Kidney epithelial cell (primary cell): ENCODE measurements around the gene ATP11A. TPM values are rescaled to one million over a fixed set of nuclear protein-coding genes. Genes with fewer than 3 reads are reported as not detected.

Experiments
- DNase-seq: peaks from one replicate; pipeline ENCODE4 v3.0.0-alpha.2; 2010; ENCODE audit warnings: low read depth
- H3K27me3 ChIP-seq: 2 replicates; pipeline ENCODE4 v1.6.0; 2011; ENCODE audit warnings: low read length; ENCODE audit not compliant: control insufficient read depth, insufficient read depth
- H3K36me3 ChIP-seq: 2 replicates; pipeline ENCODE4 v1.5.1; 2011; ENCODE audit warnings: low read length; ENCODE audit not compliant: control insufficient read depth, insufficient read depth
- H3K4me3 ChIP-seq: 2 replicates; pipeline ENCODE4 v1.5.1; 2011; ENCODE audit warnings: low read depth, mild to moderate bottlenecking, control low read depth, low read length
- CTCF ChIP-seq: IDR thresholded peaks from 2 replicates; pipeline ENCODE4 v1.5.1; 2011; ENCODE audit warnings: mild to moderate bottlenecking, moderate library complexity, low read length, control low read depth, inconsistent platforms; ENCODE audit not compliant: insufficient read depth, poor library complexity, severe bottlenecking
- total RNA-seq: library from RNA; depleted of rRNA; stranded (reverse); fragments of >200 nt; gene quantifications from 2 replicates; pipeline ENCODE4 v1.2.3, GENCODE V29; 2015

Gene ATP11A
- total RNA-seq, 1 donor from 2014 or later, result 31.5 TPM

- H3K4me3 ChIP-seq, result no peak overlapping the region
- H3K27me3 ChIP-seq, result no peaks in the 10 kb centered on the region
- DNase-seq, result no peak
- H3K36me3 ChIP-seq, result no peaks in the 10 kb centered on the region
- no peak for TF ChIP-seq CTCF
Observed at GRCh38 chr13:112791663-112792440, 102.0 kb downstream of the ATP11A start.

DNA sequence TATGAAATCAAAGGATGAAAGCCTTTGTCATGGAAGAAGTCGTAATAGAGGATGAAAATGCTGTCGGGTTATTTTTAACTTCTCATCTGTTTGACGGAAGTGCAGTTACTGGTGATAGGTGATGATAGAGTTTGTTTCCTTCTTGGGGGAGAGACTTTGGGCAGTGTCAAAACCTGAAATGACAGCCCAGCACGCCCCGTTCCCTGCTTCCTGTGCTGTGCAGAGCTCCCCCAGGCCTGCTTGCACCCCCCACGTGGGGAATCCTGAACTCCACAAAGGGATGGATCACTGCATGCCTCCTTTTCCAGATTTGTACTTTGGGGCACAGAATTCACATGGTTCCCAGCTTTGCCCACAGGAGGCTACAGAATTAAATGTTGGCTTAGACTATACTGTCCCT is 102.7 kb downstream of the ATP11A start:
- no peak for DNase-seq
- Histone ChIP-seq H3K4me3 (no peak overlapping the region), H3K27me3 (no peaks in the 10 kb centered on the region), H3K36me3 (no peaks in the 10 kb centered on the region)
- no peak for TF ChIP-seq CTCF

DNA sequence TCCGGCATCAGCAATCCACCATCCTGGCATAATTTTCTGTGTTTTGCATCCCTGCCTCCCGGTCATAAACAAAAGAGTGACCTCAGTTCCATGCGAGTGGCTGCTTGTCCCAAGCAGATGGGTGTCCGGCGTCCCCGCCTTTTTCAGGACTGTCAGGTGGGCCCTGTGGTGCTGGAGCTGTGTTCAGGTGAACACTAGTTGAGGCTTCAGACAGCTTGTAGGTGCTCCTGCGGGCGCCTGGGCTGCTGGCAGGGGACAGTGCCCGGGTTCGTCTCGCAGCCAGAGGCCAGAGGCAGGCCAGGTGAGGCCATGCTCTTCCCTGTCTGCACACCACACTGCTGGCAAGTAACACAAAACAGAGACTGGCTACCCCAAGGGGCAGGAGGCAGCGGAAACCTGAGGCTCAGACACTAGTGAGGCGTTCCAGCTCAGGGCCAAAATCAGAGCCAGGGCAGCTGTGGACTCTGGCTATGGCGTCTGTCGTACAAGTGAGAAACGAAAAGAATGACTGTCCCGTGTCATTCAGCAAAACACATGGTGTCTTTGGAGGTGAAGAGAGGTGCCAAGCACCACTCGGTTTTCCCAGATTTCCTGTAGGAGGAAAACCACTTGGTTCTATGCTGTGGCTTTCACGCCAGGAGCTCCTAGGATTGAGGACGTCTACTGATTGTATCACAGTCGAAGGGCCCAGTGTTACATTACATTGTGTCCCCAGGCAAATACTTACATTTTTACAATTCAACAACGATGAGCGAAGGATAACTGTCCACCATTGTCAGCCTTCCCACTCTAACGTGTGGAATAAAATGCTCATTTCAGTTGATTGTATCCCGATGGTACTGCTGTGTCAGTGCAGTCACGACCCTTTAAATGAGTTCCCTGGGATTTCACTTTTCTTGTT is 104.0 kb downstream of the ATP11A start:
- TF ChIP-seq CTCF, result no peak
- no peaks in the 10 kb centered on the region for H3K36me3 ChIP-seq
- DNase-seq, result no peak
- no peak overlapping the region for H3K4me3 ChIP-seq
- H3K27me3 ChIP-seq, result no peaks in the 10 kb centered on the region

GRCh38 chr13:112795277-112795676 is 105.4 kb downstream of the ATP11A start:
- DNase-seq, result no peak
- Histone ChIP-seq H3K27me3 (no peaks in the 10 kb centered on the region), H3K36me3 (no peaks in the 10 kb centered on the region), H3K4me3 (no peak overlapping the region)
- TF ChIP-seq CTCF, result no peak

DNA sequence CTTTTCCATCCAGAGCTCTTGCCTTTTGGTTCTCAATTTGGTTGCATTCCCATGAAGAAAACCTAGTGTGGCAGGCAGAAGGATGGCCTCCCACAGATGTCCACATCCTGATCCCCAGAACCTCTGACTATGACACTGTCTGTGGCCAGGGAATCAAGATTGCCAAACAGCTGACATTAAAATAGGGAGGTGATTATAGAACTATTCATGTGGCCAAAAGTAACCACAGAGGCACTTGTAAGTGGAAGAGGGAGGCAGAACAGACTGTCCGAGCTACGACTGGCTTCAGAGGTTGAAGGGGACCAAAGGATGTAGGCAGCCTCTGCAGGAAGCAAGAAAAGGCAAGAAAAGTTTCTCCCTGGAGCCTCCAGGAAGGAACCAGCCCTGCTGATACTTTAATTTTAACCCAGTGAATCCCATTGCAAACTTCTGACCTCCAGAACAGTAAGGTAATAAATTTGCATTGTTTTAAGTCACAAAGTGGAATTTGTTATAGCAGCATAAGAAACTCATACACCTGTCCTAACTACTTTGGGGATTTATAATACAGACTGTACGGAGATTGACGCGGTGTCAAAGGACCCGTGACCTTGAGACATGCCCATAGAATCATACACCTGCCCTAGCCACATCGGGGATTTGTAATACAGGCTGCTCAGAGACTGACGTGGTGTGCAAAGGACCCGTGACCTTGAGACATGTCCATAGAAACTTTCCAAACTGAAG is 106.5 kb downstream of the ATP11A start:
- Histone ChIP-seq H3K4me3 (no peak overlapping the region), H3K36me3 (no peaks in the 10 kb centered on the region), H3K27me3 (no peaks in the 10 kb centered on the region)
- TF ChIP-seq CTCF, result no peak
- no peak for DNase-seq
